Measurements from ENCODE around the gene PTPRZ1.

The PTPRZ1 gene

GRCh38 chr7:122014697-122015096 is 141.7 kb downstream of the PTPRZ1 start:
- DNase-seq (ENCODE audit: low read depth, low spot score) = no peak
- no peak overlapping the region for H3K4me3 ChIP-seq (ENCODE audit: low read length)

GRCh38 chr7:122018032-122018431 is 145.1 kb downstream of the PTPRZ1 start:
- H3K4me3 ChIP-seq (ENCODE audit: low read length) = no peak overlapping the region
- no peak for DNase-seq (ENCODE audit: low read depth, low spot score)

- no peak overlapping the region for H3K4me3 ChIP-seq (ENCODE audit: low read length)
- no peak for DNase-seq (ENCODE audit: low read depth, low spot score)
Observed at GRCh38 chr7:122027058-122027457, 154.1 kb downstream of the PTPRZ1 start.

- DNase-seq (ENCODE audit: low read depth, low spot score) = no peak
Observed at GRCh38 chr7:122033641-122034040, 160.7 kb downstream of the PTPRZ1 start.

GRCh38 chr7:122035876-122036275 is 162.9 kb downstream of the PTPRZ1 start:
- no peak overlapping the region for H3K4me3 ChIP-seq (ENCODE audit: low read length)
- no peak for DNase-seq (ENCODE audit: low read depth, low spot score)

More at GRCh38 chr7:122033641-122034040, 160.7 kb downstream of the PTPRZ1 start:
- H3K4me3 ChIP-seq (ENCODE audit: low read length) = no peak overlapping the region

GRCh38 chr7:122038134-122038533 is 165.2 kb downstream of the PTPRZ1 start:
- DNase-seq (ENCODE audit: low read depth, low spot score) = no peak
- H3K4me3 ChIP-seq (ENCODE audit: low read length) = no peak overlapping the region

GRCh38 chr7:122038904-122039303 is 165.9 kb downstream of the PTPRZ1 start:
- no peak for DNase-seq (ENCODE audit: low read depth, low spot score)
- no peak overlapping the region for H3K4me3 ChIP-seq (ENCODE audit: low read length)

- DNase-seq (ENCODE audit: low read depth, low spot score) = no peak
- H3K4me3 ChIP-seq (ENCODE audit: low read length) = no peak overlapping the region
Observed at GRCh38 chr7:122040147-122040546, 167.2 kb downstream of the PTPRZ1 start.

- H3K4me3 ChIP-seq (ENCODE audit: low read length) = no peak overlapping the region
- DNase-seq (ENCODE audit: low read depth, low spot score) = no peak
Observed at GRCh38 chr7:122046402-122046801, 173.4 kb downstream of the PTPRZ1 start.

GRCh38 chr7:122054393-122054792 is 181.4 kb downstream of the PTPRZ1 start:
- DNase-seq (ENCODE audit: low read depth, low spot score) = no peak

GRCh38 chr7:122055073-122055472 is 182.1 kb downstream of the PTPRZ1 start:
- no peak overlapping the region for H3K4me3 ChIP-seq (ENCODE audit: low read length)
- DNase-seq (ENCODE audit: low read depth, low spot score) = no peak

More at GRCh38 chr7:122054393-122054792, 181.4 kb downstream of the PTPRZ1 start:
- H3K4me3 ChIP-seq (ENCODE audit: low read length) = no peak overlapping the region

GRCh38 chr7:122056977-122057376 is 184.0 kb downstream of the PTPRZ1 start:
- DNase-seq (ENCODE audit: low read depth, low spot score) = no peak
- no peak overlapping the region for H3K4me3 ChIP-seq (ENCODE audit: low read length)

- DNase-seq (ENCODE audit: low read depth, low spot score) = no peak
- no peak overlapping the region for H3K4me3 ChIP-seq (ENCODE audit: low read length)
Observed at GRCh38 chr7:122059542-122059941, 186.6 kb downstream of the PTPRZ1 start.

GRCh38 chr7:122063146-122063545 is 190.2 kb downstream of the PTPRZ1 start:
- no peak overlapping the region for H3K4me3 ChIP-seq (ENCODE audit: low read length)
- no peak for DNase-seq (ENCODE audit: low read depth, low spot score)

- H3K4me3 ChIP-seq (ENCODE audit: low read length) = no peak overlapping the region
- DNase-seq (ENCODE audit: low read depth, low spot score) = no peak
Observed at GRCh38 chr7:122064971-122065370, 192.0 kb downstream of the PTPRZ1 start.

GRCh38 chr7:122067077-122067476 is 194.1 kb downstream of the PTPRZ1 start:
- DNase-seq (ENCODE audit: low read depth, low spot score) = no peak
- no peak overlapping the region for H3K4me3 ChIP-seq (ENCODE audit: low read length)

- no peak for DNase-seq (ENCODE audit: low read depth, low spot score)
- no peak overlapping the region for H3K4me3 ChIP-seq (ENCODE audit: low read length)
Observed at GRCh38 chr7:122068046-122068445, 195.1 kb downstream of the PTPRZ1 start.

GRCh38 chr7:122068999-122069398 is 196.0 kb downstream of the PTPRZ1 start:
- H3K4me3 ChIP-seq (ENCODE audit: low read length) = no peak overlapping the region
- DNase-seq (ENCODE audit: low read depth, low spot score) = no peak

- H3K4me3 ChIP-seq (ENCODE audit: low read length) = no peak overlapping the region
- no peak for DNase-seq (ENCODE audit: low read depth, low spot score)
Observed at GRCh38 chr7:122070062-122070461, 197.1 kb downstream of the PTPRZ1 start.

GRCh38 chr7:122070834-122071233 is 197.9 kb downstream of the PTPRZ1 start:
- no peak for DNase-seq (ENCODE audit: low read depth, low spot score)
- no peak overlapping the region for H3K4me3 ChIP-seq (ENCODE audit: low read length)

- no peak overlapping the region for H3K4me3 ChIP-seq (ENCODE audit: low read length)
Observed at GRCh38 chr7:122072272-122072671, 199.3 kb downstream of the PTPRZ1 start.

More at GRCh38 chr7:122072272-122072671, 199.3 kb downstream of the PTPRZ1 start:
- DNase-seq (ENCODE audit: low read depth, low spot score) = no peak
